HG03097 (cell line): Measurements from ENCODE around the gene GPR42.

Experiments
- ATAC-seq: cut with Tn5 transposase; IDR thresholded peaks from one replicate; pipeline ENCODE4 v1.9.1; 2021; ENCODE audit not compliant: unreplicated experiment, low FRiP score

Gene GPR42

DNA sequence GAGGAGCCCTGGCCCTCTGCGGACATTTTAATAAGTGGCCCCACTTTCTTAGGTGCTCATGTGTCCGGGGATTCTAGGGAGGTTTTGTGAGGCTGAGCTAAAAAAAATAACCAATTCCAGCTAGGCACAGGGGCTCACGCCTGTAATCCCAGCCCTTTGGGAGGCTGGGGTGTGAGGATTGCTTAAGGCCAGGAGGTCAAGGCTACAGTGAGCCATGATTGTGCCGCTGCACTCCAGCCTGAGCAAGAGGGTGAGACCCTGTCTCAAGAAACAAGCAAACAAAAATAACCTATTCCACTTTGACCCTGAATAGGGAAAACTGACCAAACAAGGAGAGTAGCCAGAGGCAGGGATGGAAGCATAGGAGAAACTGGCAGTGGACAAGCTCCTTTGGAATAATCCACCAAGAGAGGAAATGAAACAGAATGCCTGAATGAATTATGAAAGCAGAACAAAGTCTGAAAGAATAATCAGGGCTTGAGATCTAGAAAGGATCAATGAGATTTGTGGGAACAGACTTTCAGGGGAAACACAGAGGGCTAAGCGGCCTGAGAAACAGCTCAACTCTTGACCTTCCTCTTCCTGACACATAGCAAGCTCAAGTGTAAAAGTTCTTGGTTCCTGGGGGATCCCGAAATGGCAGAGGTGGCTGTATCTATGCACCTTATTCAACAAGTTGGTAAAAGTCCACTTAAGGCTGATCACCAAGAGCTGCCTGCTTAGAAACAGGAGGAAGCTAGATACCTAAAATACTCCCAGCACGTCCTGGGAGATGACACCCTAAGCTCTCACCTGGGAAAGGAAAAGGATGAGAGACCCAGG, 47.1 kb downstream of the GPR42 start:
- ATAC-seq: no peak

DNA sequence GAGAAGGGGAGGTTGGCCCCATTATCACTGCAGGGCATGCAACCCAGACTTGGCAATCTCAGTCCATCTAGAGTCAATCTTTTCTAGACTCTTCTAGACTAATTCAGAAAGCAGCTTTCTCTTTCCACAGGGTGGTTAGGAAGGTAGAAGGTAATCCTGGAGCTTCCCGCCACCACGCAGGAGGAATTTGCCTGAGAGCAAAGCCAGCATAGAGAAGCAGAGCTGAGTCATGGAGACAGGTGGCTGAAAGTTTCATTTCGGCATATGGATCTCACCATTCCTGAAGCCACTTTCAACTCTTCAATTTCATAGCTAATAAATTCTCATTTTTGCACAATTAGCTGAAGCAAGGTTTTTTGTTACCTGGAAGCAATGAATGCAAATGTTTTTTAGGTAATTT, 48.2 kb downstream of the GPR42 start:
- ATAC-seq: no peak

DNA sequence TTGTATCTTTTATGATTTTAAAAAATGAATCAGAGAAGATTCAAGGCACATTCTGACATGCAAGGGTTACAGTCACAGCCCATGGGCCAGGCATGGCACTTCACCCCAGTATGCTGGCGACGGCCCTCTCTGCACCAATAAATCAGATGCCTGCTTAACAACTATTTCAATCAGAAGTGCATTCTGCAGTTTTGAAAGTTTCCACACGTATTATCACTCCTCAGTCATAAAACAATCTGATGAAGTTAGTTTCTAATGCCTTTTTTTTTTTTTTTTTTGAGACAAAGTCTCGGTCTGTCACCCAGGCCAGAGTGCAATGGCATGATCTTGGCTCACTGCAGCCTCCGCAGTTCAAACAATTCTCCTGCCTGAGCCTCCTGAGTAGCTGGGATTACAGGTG, 48.9 kb downstream of the GPR42 start:
- ATAC-seq: no peak

GRCh38 chr19:35421362-35421761, 50.5 kb downstream of the GPR42 start:
- ATAC-seq: no peak
